ENCODE data around the gene TRIOBP.
"Not testable (repeated sequence)": the region's sequence is repeated elsewhere in the genome, so short reads cannot be mapped to it uniquely, and the experiment has no call there.

Gene TRIOBP

GRCh38 chr22:37769056-37769455, 72.2 kb downstream of the TRIOBP start:
- FAIRE-seq = no peak
- no peak for DNase-seq (ENCODE audit: low spot score)

DNA sequence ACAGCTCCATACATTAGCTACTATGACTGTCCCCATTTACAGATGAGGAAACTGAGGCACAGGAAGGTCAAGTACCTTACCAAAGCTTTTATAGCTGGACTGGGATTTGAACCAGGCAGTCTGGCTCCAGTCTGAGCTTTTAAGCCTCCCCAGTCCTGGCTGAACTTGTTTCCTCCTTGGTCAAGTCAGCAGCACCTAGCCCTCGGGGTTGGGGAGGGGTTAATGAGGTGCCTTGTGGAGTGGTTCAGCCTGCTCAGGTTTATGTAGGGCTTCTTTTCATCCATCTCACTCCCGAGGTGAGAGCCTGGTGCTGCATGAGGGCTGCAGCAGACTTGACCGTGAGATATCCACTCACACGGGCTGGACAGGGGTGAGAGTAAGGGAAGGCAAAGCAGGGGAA, 74.2 kb downstream of the TRIOBP start:
- no peak for DNase-seq (ENCODE audit: low spot score)
- FAIRE-seq = no peak

GRCh38 chr22:37771702-37772427, 75.0 kb downstream of the TRIOBP start:
- DNase-seq (ENCODE audit: low spot score) (no peak), FAIRE-seq (no peak)

DNA sequence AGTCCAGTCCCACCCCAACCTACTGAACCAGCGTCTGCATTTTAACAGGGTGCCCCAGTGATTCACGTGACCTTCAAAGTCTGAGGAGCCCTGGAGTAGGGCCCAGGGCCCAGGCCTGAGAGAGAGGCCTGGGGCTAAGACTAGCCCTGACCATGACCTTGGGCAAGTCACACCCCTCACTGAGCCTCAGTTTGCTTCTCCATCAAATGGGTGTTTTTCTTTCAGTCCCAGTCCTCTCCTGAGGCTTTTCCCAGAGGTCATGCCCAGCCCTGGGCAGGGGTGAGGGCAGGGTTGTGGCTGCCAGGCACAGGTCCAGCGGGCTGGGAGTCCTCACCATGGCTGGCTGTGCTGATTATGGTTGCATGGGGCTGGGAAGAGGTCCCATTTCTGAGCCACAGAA, 77.9 kb downstream of the TRIOBP start:
- DNase-seq (ENCODE audit: low spot score) = no peak
- no peak for FAIRE-seq

GRCh38 chr22:37775785-37776638, 79.2 kb downstream of the TRIOBP start:
- no peak for DNase-seq (ENCODE audit: low spot score)
- no peak for FAIRE-seq

DNA sequence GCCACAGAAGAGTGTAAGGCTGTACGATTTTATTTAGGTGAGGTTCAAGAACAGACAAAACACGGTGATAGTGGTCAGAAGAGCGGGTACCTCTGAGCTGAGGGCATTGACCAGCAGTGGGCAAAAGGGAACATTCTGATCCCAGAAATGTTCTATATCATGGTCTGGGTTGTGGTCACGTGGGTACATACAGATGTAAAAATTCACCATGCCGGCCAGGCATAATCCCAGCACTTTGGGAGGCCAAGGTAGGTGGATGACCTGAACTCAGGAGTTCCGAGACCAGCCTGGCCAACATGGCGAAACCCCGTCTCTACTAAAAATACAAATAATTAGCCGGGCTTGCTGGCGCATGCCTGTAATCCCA, 79.8 kb downstream of the TRIOBP start:
- DNase-seq (ENCODE audit: low spot score) (no peak), FAIRE-seq (no peak)

GRCh38 chr22:37777122-37777687, 80.4 kb downstream of the TRIOBP start:
- DNase-seq (ENCODE audit: low spot score) = peak; percentile 86
- FAIRE-seq = peak; percentile 93

- FAIRE-seq = no peak
- DNase-seq (ENCODE audit: low spot score) = no peak
Observed at GRCh38 chr22:37778370-37779009, 81.6 kb downstream of the TRIOBP start.

DNA sequence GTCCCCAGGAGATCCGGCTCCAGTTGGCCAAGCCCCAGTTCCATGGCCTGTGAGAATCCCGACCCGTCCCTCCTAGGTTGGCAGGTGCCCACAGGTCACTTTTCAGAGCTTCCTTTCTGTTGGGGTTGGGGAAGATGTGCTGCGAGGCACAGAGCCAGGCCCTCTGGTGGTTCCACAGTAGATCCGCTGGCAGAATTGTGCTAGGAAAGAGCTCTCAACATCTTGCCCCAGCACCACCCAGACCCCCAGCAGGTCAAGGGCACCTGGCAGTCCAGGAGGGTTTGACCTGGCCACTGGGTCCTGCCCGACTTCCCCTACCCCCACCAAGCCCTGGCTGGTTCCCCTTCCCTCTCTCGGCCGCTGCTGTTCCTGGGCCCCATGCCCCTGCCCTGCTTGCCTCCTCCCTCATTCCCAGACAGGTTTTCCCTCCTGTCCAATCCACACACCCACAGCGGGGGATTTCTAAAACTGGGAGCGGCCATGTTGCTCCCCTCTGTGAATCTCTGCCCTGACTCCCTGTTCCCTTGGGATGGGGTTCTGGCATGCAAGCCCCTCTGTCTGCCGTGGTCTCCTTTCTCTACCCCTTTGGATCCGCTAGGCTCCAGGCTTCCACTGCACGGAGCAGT, 84.7 kb downstream of the TRIOBP start:
- FAIRE-seq (no peak), DNase-seq (ENCODE audit: low spot score) (no peak)

GRCh38 chr22:37782340-37783168, 85.7 kb downstream of the TRIOBP start:
- DNase-seq (ENCODE audit: low spot score) (peak; percentile 14), FAIRE-seq (no peak)

DNA sequence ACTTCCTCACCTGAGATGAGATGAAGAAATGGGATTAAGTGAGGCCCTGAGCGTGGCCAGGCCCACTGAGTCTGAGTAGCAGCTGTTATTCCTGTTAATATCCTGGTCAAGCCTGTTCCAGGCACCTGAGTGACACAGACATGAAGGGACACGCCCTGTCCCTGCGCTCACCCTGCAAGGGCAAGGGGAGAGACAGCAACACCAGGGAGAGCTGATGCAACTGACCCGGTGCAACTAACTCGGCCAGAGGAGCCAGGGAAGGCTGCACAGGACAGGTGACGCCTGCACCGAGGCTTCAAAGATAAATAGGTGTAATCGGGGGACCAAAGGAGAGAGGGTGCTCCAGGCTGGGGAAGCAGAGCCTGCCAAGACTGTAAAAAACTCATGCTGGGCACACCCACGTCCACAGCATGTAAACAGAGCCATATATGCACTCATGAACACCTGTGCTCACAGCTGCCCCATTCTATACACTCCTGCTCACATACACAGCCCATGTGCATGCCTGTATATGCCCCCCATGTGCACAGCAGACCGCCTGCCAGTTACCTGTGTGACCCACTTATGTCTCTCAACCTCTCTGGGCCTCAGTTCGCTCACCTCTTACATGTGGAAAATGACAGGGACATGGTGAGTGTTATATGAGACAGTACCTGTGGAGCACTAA, 88.1 kb downstream of the TRIOBP start:
- no peak for DNase-seq (ENCODE audit: low spot score)
- no peak for FAIRE-seq

GRCh38 chr22:37790234-37790633, 93.4 kb downstream of the TRIOBP start:
- FAIRE-seq = no peak
- no peak for DNase-seq (ENCODE audit: low spot score)

GRCh38 chr22:37792494-37792893, 95.6 kb downstream of the TRIOBP start:
- FAIRE-seq (no peak), DNase-seq (ENCODE audit: low spot score) (no peak)

DNA sequence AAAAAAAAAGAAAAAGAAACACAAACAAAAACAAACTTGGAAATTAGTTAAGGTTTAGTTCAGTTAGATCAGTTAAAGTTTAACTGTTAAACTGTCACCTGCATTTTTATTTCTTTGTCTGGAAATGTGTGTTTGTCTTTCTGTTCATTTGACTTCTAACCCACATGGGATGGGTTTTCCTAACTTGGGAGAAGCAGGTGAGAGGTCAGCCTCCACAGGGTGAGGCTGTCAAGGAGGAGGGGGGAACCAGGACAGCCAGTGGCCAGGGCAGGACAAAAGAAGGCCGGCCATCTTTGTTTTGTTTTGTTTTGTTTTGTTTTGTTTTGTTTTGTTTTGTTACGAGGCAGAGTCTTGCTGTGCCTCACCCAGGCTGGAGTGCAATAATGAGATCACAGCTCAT, 97.5 kb downstream of the TRIOBP start:
- no peak for DNase-seq (ENCODE audit: low spot score)

DNA sequence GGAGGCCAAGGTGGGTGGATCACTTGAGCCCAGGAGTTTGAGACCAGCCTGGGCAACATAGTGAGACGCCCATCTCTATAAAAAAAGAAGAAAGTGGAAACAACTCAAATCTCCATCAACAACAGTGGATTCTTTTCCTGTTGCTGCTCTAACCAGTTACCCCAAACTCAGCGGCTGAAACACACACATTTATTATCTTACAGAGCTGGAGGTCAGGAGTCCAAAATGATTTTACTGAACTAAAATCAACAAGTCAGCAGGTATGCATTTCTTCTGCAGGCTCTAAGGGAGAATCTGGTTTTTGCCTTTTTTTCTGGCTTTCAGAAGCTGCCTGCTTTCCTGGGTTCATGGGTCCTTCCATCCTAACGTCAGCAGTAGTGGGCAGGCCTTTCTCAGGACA, 99.2 kb downstream of the TRIOBP start:
- no peak for DNase-seq (ENCODE audit: low spot score)
- FAIRE-seq = no peak

More for the DNA sequence above, 97.5 kb downstream of the TRIOBP start:
- FAIRE-seq = no peak

DNA sequence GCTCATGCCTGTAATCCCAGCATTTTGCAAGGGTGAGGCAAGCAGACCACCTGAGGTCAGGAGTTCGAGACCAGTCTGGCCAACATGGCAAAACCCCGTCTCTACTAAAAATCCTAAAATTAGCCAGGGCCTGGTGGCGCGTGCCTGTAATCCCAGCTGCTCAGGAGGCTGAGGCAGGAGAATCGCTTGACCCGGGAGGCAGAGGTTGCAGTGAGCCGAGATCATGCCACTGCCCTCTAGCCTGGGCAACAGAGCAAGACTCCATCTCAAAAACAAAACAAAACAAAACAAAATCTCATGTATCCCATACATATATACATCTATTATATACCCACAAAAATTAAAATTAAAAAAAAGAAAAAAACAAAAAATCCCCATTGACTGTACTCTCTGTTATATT, 100.4 kb downstream of the TRIOBP start:
- FAIRE-seq; DNase-seq (ENCODE audit: low spot score): not testable (repeated sequence)

DNA sequence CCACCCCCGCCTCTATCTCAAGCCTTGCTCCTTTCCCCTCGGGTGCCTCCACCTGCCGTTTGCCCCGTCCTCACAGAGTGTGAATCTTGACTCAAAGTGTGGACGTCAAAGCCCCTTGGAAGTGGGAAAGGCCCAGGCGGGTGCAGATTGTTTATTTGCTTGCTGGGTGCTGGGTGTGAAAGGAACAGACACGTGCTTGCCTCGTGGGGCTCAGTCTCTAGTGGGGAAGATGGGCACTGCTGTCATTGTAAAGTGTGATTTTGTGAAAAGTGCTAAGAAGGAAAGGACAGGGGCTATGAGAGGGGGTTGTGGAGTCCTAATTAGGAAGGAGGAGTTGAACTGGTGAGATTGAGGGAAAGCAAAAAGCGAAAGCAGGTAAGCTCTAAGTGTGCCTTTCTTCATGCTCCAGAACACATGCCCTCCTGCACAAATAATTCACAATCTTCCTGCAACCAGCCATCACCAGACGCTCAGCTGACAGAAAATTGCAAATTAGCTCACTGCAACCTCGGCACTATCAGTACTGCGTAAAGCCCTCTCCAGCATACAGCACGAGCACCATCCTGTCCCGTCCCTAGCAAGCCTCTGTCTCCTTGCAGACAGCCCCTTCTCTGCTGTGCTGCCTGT, 101.1 kb downstream of the TRIOBP start:
- no peak for FAIRE-seq
- no peak for DNase-seq (ENCODE audit: low spot score)

DNA sequence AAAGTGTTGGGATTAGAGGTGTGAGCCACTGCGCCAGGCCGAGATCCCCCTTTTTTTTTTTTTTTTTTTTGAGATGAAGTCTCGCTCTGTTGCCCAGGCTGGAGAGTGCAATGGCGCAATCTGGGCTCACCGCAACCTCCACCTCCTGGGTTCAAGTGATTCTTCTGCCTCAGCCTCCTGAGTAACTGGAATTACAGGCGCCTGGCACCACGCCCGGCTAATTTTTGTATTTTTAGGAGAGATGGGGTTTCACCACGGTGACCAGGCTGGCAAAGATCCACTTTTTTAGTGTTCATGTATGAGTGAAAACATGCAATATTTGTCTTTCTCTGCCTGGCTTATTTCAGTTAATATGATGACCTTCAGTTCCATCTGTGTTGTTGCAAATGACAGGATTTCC, 103.1 kb downstream of the TRIOBP start:
- DNase-seq (ENCODE audit: low spot score); FAIRE-seq: not testable (repeated sequence)

DNA sequence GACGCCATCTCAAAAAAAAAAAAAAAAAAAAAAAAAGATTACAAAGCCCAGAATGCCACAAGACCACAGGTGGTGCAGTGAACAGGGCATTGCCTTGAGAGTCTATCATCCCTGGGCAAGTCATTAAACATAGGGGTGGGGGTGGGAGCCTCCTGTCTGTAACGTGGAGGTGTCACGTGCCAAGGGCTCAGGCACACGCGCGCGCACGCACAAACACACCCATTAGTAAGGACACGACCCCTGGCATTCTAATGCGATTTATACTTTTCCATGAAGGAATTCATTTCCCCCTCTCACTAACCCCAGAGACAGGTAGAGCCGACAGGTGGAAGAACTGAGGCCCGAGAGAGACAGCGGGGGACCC, 105.1 kb downstream of the TRIOBP start:
- FAIRE-seq (no peak), DNase-seq (ENCODE audit: low spot score) (no peak)

Measured in RCC 7860 (cell line).